ENCODE results near the gene ZNF598.

- TF ChIP-seq CTCF (IDR thresholded peaks at IDR 0.05) (no peak), POLR2A (IDR thresholded peaks at IDR 0.05) (no peak), EP300 (IDR thresholded peaks at IDR 0.05; ENCODE audit: low read depth) (no peak), POLR2AphosphoS5 (IDR thresholded peaks at IDR 0.05) (no peak)
These were observed 20.4 kb upstream of the ZNF598 start for GRCh38 chr16:2030036-2030435.
